ENCODE results near the gene RORB.

DNA sequence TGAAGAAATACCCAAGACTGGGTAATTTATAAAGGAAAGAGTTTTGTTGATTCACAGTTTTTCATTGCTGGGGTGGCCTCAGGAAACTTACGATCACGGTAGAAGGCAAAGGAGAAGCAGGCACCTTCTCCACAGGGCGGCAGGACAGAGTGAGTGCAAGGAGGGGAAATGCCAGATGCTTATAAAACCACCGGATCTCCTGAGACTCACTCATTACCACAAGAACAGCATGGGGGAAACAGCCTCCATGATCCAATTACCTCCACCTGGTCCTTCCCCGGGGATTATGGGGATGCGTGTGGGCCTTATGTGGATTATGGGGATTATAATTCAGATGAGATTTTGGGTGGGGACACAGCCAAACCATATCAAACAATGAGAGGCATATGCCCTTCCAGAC, 18.5 kb upstream of the RORB start:
- TF ChIP-seq GABPA (IDR thresholded peaks at IDR 0.05; ENCODE audit: low read depth), result no peak
- TF ChIP-seq, protein P1, sequence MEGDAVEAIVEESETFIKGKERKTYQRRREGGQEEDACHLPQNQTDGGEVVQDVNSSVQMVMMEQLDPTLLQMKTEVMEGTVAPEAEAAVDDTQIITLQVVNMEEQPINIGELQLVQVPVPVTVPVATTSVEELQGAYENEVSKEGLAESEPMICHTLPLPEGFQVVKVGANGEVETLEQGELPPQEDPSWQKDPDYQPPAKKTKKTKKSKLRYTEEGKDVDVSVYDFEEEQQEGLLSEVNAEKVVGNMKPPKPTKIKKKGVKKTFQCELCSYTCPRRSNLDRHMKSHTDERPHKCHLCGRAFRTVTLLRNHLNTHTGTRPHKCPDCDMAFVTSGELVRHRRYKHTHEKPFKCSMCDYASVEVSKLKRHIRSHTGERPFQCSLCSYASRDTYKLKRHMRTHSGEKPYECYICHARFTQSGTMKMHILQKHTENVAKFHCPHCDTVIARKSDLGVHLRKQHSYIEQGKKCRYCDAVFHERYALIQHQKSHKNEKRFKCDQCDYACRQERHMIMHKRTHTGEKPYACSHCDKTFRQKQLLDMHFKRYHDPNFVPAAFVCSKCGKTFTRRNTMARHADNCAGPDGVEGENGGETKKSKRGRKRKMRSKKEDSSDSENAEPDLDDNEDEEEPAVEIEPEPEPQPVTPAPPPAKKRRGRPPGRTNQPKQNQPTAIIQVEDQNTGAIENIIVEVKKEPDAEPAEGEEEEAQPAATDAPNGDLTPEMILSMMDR (IDR thresholded peaks at IDR 0.05; ENCODE audit: insufficient read depth, low read length), result no peak
